ENCODE data around the gene RAMP3.

Gene RAMP3

GRCh38 chr7:45180084-45180986, 22.7 kb downstream of the RAMP3 start:
- no peak for TF ChIP-seq CTCF (IDR thresholded peaks at IDR 0.05; ENCODE audit: extremely low read depth, insufficient read depth, missing control alignments)
- no peak for DNase-seq (ENCODE audit: low spot score)
- in situ Hi-C loops (cut with MboI; ENCODE audit: low pct_unique_long_range_greater_than_20kb, low sequenced_read_pairs, unreplicated experiment) = no loop called here

- DNase-seq (ENCODE audit: low spot score) = no peak
- no peak for TF ChIP-seq CTCF (IDR thresholded peaks at IDR 0.05; ENCODE audit: extremely low read depth, insufficient read depth, missing control alignments)
- in situ Hi-C loops (cut with MboI; ENCODE audit: low pct_unique_long_range_greater_than_20kb, low sequenced_read_pairs, unreplicated experiment) = no loop called here
Measured at GRCh38 chr7:45181286-45181960, 23.8 kb downstream of the RAMP3 start.

- no peak for TF ChIP-seq CTCF (IDR thresholded peaks at IDR 0.05; ENCODE audit: extremely low read depth, insufficient read depth, missing control alignments)
- in situ Hi-C loops (cut with MboI; ENCODE audit: low pct_unique_long_range_greater_than_20kb, low sequenced_read_pairs, unreplicated experiment) = no loop called here
- no peak for DNase-seq (ENCODE audit: low spot score)
Measured at GRCh38 chr7:45181991-45182855, 24.6 kb downstream of the RAMP3 start.

- DNase-seq (ENCODE audit: low spot score) = no peak
- in situ Hi-C loops (cut with MboI; ENCODE audit: low pct_unique_long_range_greater_than_20kb, low sequenced_read_pairs, unreplicated experiment) = no loop called here
- TF ChIP-seq CTCF (IDR thresholded peaks at IDR 0.05; ENCODE audit: extremely low read depth, insufficient read depth, missing control alignments) = no peak
Measured at GRCh38 chr7:45182856-45183710, 25.5 kb downstream of the RAMP3 start.

- no peak for TF ChIP-seq CTCF (IDR thresholded peaks at IDR 0.05; ENCODE audit: extremely low read depth, insufficient read depth, missing control alignments)
- DNase-seq (ENCODE audit: low spot score) = no peak
- in situ Hi-C loops (cut with MboI; ENCODE audit: low pct_unique_long_range_greater_than_20kb, low sequenced_read_pairs, unreplicated experiment) = no loop called here
Measured at GRCh38 chr7:45183711-45184210, 26.2 kb downstream of the RAMP3 start.

All from GM13977 (cell line).